Subcutaneous preadipocyte (primary cell): ENCODE data around the gene GPLD1. TPM values are rescaled to one million over a fixed set of nuclear protein-coding genes. Genes with fewer than 3 reads are reported as not detected.

ENCODE experiments used
- total RNA-seq: library from RNA; depleted of rRNA; stranded (reverse); fragments of >200 nt; gene quantifications from 2 replicates; pipeline ENCODE4 v1.2.3, GENCODE V29; 2012

GPLD1 gene
- under 0.01 and 0.73 TPM in 2 replicates for total RNA-seq

GRCh38 chr6:24489470-24489869, at the start of gene GPLD1:
Gene GPLD1 (minus strand): TSS chr6:24489578. CDS start chr6:24489511, 67 bp downstream.

GRCh38 chr6:24494821-24495795, 5.7 kb upstream of the GPLD1 start, which contains the start of gene ALDH5A1:
Gene ALDH5A1 (plus strand): TSS chr6:24494969. CDS start chr6:24494997, 28 bp downstream.

GRCh38 chr6:24402697-24403500, 86.5 kb downstream of the GPLD1 start, which contains the start of gene MRS2:
Gene MRS2 (plus strand): TSS chr6:24402936. CDS start chr6:24403047, 111 bp downstream.

Other genes with a start within 250 kb of the GPLD1 start
- under 0.01 TPM in 2 replicates for gene DCDC2, start 131.5 kb downstream of the GPLD1 start, total RNA-seq
- 15.8 and 18.0 TPM in 2 replicates for gene MRS2, start 86.6 kb downstream of the GPLD1 start, total RNA-seq
- gene ALDH5A1, start 5.4 kb upstream of the GPLD1 start, total RNA-seq = 0.37 and 0.39 TPM in 2 replicates
- gene KIAA0319, start 156.6 kb upstream of the GPLD1 start, total RNA-seq = under 0.01 TPM in 1 of 2 replicates, not detected in the other
- gene TDP2, start 177.3 kb upstream of the GPLD1 start, total RNA-seq = 16.6 and 23.9 TPM in 2 replicates
- gene ACOT13, start 177.5 kb upstream of the GPLD1 start, total RNA-seq = 4.3 and 8.5 TPM in 2 replicates
- gene C6orf62, start 229.6 kb upstream of the GPLD1 start, total RNA-seq = 99.6 and 135 TPM in 2 replicates